GM21576 (cell line): Measurements from ENCODE around the gene AP4E1.
"Not testable (repeated sequence)": the region's sequence is repeated elsewhere in the genome, so short reads cannot be mapped to it uniquely, and the experiment has no call there.

Experiments
- ATAC-seq: cut with Tn5 transposase; IDR thresholded peaks from one replicate; pipeline ENCODE4 v1.9.1; 2021; ENCODE audit warnings: mild to moderate bottlenecking, moderate library complexity; ENCODE audit not compliant: unreplicated experiment

The AP4E1 gene

DNA sequence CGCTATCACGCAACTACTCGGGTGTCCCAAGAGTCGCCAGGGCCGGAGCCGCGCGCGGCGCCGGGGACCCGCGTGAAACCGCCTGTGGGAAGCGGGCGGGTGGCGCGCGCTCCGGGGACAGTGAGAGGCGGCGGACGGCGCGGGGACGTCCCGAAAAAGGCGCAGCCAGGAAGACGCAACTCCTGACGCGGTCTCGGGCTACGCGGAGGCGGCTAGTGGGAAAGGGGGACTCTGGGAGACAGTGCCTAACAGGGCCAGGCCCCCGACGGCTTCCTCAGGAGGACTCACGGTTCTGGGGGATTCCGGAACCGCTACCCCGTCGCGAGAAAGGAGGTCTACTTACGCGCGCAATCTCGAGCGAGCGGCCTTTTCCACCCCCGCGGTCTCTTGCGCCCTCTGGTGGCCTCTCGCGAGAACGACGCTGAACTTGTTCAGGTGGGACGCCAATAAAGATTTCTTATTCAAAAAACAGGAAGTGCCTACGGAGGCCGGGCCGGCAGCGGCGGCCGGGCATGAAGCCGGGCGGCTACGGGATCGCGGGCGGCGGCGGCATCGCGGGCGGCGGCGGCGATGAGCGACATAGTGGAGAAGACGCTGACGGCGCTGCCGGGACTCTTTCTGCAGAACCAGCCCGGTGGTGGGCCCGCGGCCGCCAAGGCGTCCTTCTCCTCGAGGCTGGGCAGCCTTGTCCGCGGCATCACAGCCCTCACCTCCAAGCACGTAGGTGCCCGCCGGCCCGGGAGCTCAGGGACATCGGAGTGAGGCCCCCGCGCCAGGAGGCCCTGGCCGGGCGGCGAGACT, at the start of gene AP4E1:
Gene AP4E1, plus strand, starts transcription at position 475 of the 801 bp plus-strand sequence. Its CDS starts 96 bp downstream, at position 571.
- peak; percentile 39 for ATAC-seq

- ATAC-seq, result no peak
Observed at GRCh38 chr15:50860824-50861223, 47.7 kb upstream of the AP4E1 start.

- ATAC-seq, result no peak
Observed at GRCh38 chr15:50862553-50862952, 45.9 kb upstream of the AP4E1 start.

- ATAC-seq, result no peak
Observed at GRCh38 chr15:50864873-50865272, 43.6 kb upstream of the AP4E1 start.

GRCh38 chr15:50865515-50866353, 42.7 kb upstream of the AP4E1 start:
- no peak for ATAC-seq

DNA sequence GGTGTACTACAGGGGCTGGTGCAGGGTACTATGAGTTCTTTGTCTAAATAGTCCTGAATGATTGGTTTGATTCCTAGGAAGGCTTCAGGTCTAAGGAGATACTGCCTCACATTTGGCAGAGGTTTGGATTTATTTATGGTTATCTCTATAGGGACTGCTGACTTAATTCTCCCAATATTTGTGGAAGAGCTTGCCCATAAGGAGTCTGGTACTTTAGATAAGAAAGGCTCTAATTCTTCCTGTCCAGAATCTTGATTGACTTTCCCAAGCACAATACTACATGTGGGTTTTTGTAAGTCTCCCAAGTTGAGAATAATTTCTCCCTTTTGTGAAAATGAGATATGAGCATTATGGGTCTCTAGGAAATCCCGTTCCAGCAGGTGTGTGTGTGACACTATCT, 36.7 kb upstream of the AP4E1 start:
- ATAC-seq, result no peak

DNA sequence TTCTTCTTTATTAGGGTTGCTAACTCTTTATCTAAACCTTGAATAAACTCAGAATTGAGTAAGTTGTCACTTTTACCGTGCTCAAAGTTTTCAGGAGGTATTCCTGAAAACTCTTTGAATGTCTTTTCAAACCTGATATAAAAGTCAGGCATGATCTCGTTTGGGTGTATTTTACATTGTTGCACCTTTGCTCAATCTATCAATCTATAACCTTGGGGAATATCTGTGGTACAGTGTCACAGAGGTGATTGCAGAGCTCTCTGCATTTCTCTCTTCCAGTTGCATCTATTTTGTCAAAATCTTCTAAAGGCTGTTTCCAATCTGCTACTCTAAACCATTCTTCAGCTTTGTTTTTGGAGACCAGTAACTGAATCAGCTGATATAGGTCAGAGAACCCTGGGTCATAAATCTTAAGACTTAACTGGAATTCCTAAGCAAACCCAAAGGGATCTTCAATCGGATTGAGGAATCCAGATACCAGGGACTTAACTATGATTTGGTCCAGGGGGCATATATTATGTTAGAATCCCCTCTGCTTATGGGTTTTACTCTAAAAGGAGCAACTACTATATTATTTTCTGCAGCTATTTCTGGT, 35.6 kb upstream of the AP4E1 start:
- ATAC-seq, result no peak

- no peak for ATAC-seq
Observed at GRCh38 chr15:50873935-50874361, 34.5 kb upstream of the AP4E1 start.

DNA sequence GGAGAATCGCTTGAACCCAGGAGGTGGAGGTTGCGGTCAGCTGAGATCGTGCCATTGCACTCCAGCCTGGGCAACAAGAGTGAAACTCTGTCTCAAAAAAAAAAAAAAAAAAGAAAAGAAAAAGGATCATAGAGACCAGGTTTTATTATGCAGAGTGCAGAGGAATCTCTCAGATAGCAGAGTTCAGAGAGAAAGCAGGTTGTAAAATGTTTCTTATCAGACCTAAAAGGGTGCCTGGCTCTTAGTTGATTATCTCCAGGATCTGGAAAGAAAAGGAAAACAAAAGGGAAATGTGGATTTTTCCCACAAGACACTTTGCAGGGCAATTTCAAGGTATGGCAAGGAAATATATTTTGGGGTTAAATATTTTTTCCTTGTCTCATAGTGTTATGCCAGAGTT, 33.2 kb upstream of the AP4E1 start:
- ATAC-seq, result not testable (repeated sequence)

DNA sequence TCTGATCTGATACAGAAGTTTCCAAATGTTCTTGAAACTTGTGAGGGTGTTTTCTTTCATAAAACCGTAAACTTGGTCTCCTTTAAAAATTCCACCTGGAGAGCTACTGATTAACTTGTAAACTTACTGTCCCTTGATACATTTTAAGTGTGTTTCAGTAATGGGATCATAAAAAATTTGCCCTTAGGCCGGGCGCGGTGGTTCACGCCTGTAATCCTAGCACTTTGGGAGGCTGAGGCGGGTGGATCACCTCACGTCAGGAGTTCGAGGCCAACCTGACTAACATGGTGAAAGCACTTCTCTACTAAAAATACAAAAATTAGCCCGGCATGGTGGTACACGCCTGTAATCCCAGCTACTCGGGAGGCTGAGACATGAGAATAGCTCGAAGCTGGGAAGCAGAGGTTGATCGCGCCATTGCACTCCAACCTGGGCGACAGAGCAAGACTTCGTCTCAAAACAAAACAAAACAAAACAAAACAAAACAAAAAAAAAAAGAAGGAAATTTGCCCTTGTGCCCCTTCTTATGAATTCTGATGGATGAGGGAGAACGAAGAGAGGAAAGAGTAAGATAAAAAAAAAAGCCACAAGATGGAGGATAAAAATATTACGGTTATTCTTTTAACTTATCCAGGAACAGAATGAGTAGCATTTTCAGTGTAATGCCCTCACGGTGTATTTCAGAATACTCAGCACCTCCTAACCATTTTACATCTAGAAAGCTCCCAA, 32.1 kb upstream of the AP4E1 start:
- ATAC-seq, result no peak

DNA sequence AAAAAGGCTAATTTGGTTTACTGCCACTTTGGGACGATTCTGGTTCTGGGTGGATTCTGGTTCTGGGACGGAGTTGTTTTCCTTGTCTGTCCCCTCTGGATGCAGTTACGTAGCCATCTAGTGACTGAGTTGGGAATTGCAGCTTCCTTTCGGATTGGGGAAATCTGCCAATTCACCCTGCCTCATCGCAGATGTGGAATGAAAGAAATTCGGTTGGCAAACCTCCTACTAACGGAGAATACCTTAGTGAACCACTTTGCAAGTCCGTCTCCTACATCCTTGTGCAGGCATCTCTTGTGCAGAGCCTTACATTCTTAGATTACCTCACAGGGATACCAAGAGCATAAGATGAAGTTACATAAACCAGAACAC, 31.5 kb upstream of the AP4E1 start:
- no peak for ATAC-seq

DNA sequence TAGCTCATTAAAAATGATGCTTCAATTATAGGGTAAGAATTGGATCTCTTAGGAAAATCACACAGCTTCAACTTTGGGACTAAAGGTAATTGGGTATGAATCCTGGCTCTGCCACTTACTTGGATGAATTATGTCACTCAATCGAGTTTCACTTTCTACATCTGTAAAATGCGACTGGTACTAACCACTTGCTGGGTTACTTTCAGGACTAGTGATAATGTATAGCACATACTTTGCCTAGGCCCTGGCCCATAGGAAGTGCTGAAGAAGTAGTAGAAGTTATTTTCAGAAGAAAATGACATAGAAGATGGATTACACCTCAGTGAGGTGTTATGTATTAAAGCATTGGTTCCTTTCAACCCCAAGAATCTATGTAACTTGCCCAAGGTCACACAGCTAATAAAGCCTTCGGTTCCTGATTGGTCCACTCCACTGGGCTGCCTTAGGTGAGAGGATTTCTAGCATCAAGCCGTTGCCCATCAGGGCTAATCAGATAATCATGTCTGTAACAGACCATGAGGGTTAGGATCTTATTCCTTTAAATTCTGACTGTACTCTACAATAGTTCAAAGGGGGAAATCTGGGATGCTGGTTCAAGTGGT, 29.4 kb upstream of the AP4E1 start:
- peak; percentile 53 for ATAC-seq

DNA sequence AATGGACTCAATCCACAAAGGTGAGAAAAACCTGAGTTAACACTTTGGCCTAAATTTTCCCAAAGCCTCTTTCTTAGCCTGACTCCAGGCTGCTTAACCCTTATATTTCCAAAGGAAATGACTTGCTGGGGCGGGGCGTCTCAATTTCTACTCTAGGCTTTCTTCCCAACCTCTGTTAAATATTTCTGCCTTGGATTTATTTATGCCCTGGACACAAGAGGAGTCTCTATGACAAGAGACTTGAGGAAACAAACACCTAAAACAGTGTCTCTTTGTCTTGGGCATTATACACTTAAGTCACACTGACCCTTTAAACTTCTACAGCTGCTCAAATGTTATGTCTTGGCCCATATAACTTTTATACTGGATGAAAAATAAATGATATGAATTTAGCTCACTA, 28.3 kb upstream of the AP4E1 start:
- ATAC-seq, result no peak

GRCh38 chr15:50880651-50881114, 27.8 kb upstream of the AP4E1 start:
- peak; percentile 36 for ATAC-seq

- no peak for ATAC-seq
Observed at GRCh38 chr15:50881121-50882048, 27.1 kb upstream of the AP4E1 start.

GRCh38 chr15:50883903-50884302, 24.6 kb upstream of the AP4E1 start:
- ATAC-seq, result no peak

DNA sequence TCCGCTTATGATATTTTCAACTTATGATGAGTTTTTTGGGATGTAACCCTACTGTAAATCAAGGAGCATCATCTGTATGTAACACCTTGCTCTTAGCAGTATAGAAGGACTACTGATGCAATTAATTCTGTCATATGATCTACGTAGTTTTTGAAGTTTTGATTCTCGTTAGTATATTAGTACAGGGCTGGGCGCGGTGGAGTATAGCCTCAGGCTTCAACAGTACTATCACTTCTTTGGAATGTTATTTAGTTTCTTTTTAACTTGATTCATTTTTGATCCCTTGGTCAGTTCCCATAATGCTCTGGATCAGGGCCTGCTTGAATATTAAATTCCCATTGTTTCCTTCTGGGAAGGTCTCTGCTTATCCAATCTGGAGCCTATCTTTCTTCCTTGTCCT, 23.9 kb upstream of the AP4E1 start:
- no peak for ATAC-seq

- no peak for ATAC-seq
Observed at GRCh38 chr15:50886139-50886467, 22.4 kb upstream of the AP4E1 start.

DNA sequence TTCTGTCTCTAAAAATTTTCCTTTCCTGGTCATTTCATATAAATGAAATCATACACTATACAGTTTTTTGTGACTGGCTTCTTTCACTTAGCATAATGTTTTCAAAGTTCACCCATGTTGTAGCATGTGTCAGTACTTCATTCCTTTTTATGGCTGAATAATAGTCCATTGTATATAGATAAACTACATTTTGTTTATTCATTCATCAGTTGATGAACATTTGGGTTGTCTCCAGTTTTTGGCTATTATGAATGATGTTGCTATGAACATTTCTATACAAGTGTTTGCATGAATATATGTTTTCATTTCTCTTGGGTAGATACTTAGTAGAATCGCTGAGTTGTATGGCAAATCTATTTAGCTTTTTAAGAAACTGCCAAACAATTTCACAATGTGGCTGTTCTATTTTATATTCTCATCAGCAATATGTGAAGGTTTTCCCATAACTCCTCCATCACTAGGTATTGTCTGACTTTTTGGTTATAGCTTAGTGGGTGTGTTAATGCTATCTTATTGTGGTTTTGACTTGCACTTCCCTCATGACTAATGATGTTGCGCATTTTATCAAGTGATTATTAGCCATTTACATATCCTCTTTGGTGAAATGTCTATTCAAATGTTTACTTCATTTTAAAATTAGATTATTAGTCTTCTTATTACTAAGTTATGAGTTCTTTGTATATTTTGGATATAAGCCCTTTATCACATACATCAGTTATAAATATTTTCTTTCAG, 21.7 kb upstream of the AP4E1 start:
- no peak for ATAC-seq
